GM12878 (cell line): Measurements from ENCODE around the gene IL15. TPM values are rescaled to one million over a fixed set of nuclear protein-coding genes. Genes with fewer than 3 reads are reported as not detected.
A peak's percentile ranks its signal among the peaks of the same experiment; 100 is the strongest.

Experiments used
- ASH2L ChIP-seq: fragments of 300-600, 200-600 bp; sonication (generic); IDR thresholded peaks from 2 replicates; pipeline ENCODE4 v1.6.1; 2017; ENCODE audit warnings: low read depth, mild to moderate bottlenecking, borderline replicate concordance
- ATF2 ChIP-seq: IDR thresholded peaks from 2 replicates; pipeline ENCODE4 v1.6.1; 2012; ENCODE audit warnings: low read length, inconsistent platforms
- BACH1 ChIP-seq: fragments of 450-650 bp; IDR thresholded peaks from 2 replicates; pipeline ENCODE4 v1.6.1; 2017; ENCODE audit warnings: mild to moderate bottlenecking, borderline replicate concordance
- CTCF ChIP-seq, 3 experiments: IDR thresholded peaks in 2 of 3; conservative IDR thresholded peaks in 1 of 3; 2 replicates each; pipeline ENCODE4 v1.5.1; 2011; ENCODE audit warnings: low read depth in 3 of 3, low read length in 3 of 3, mild to moderate bottlenecking in 3 of 3, control low read depth in 2 of 3, moderate library complexity in 2 of 3, inconsistent platforms in 1 of 3, mixed read lengths in 1 of 3; ENCODE audit not compliant: control insufficient read depth in 2 of 3, insufficient read depth in 1 of 3; ENCODE audit errors: extremely low read depth in 1 of 3
- CUX1 ChIP-seq: IDR thresholded peaks from 2 replicates; pipeline ENCODE4 v1.6.1; 2012; ENCODE audit warnings: improper control_type of control experiment, low read depth, low read length; ENCODE audit not compliant: insufficient replicate concordance
- DPF2 ChIP-seq: fragments of 450-650 bp; IDR thresholded peaks from 2 replicates; pipeline ENCODE4 v1.6.1; 2017; ENCODE audit warnings: mild to moderate bottlenecking
- FOXM1 ChIP-seq: IDR thresholded peaks from 2 replicates; pipeline ENCODE4 v1.6.1; 2012; ENCODE audit warnings: low read depth, mild to moderate bottlenecking, inconsistent platforms, low read length, moderate library complexity
- GATAD2B ChIP-seq: fragments of 450-650 bp; conservative IDR thresholded peaks from 2 replicates; pipeline ENCODE4 v1.6.1; 2017; ENCODE audit warnings: low read depth, mild to moderate bottlenecking, moderate library complexity
- IKZF2 ChIP-seq, 2 experiments: fragments of 450-650 bp; IDR thresholded peaks; 2 replicates each; pipeline ENCODE4 v1.6.1; 2017; ENCODE audit warnings: mild to moderate bottlenecking in 2 of 2, moderate library complexity in 2 of 2
- JUNB ChIP-seq: IDR thresholded peaks from 2 replicates; pipeline ENCODE4 v1.6.1; 2016; ENCODE audit warnings: antibody characterized with exemption, mild to moderate bottlenecking
- MEF2A ChIP-seq: IDR thresholded peaks from 2 replicates; pipeline ENCODE4 v1.6.1; 2011; ENCODE audit warnings: low read depth, mild to moderate bottlenecking, low read length, moderate library complexity; ENCODE audit not compliant: insufficient read depth
- MEF2B ChIP-seq: fragments of 450-650 bp; IDR thresholded peaks from 2 replicates; pipeline ENCODE4 v1.6.1; 2018; ENCODE audit warnings: mild to moderate bottlenecking, moderate library complexity; ENCODE audit not compliant: partially characterized antibody, poor library complexity, severe bottlenecking
- MTA2 ChIP-seq: fragments of 450-650 bp; IDR thresholded peaks from 2 replicates; pipeline ENCODE4 v1.6.1; 2016; ENCODE audit warnings: low read depth, mild to moderate bottlenecking, moderate library complexity
- MYC ChIP-seq: IDR thresholded peaks from 2 replicates; pipeline ENCODE4 v1.6.1; 2011; ENCODE audit warnings: mild to moderate bottlenecking, low read length, moderate library complexity, inconsistent platforms; ENCODE audit not compliant: insufficient read depth, insufficient replicate concordance, insufficient read length, severe bottlenecking
- RUNX3 ChIP-seq: IDR thresholded peaks from 2 replicates; pipeline ENCODE4 v1.6.1; 2012; ENCODE audit warnings: low read length, inconsistent platforms
- STAT3 ChIP-seq: IDR thresholded peaks from 2 replicates; pipeline ENCODE4 v1.6.1; 2011; ENCODE audit warnings: low read depth, low read length, improper control_type of control experiment
- TBL1XR1 ChIP-seq: IDR thresholded peaks from 2 replicates; pipeline ENCODE4 v1.6.1; 2012; ENCODE audit warnings: low read depth, low read length, improper control_type of control experiment
- WRNIP1 ChIP-seq: IDR thresholded peaks from 2 replicates; pipeline ENCODE4 v1.6.1; 2011; ENCODE audit warnings: low read depth, low read length, improper control_type of control experiment, borderline replicate concordance
- polyA plus RNA-seq, 11 experiments: library from polyadenylated mRNA; depleted of rRNA in 4 of 11; unstranded in 6 of 11; stranded (reverse) in 5 of 11; fragments of >200 nt; fragmentation: Nextera tagmentation in 4 of 11; fragmentation: Illumina TruSeq in 1 of 11; extraction: Ambion mirVana in 4 of 11; extraction: Trizol in 1 of 11; gene quantifications; 1 replicate in 1 of 11; 2 replicates in 10 of 11; pipeline versions ENCODE4 v1.2.1 to v1.2.3, GENCODE V29; 2011 to 2016; ENCODE audit warnings: inconsistent platforms in 2 of 11, missing spikeins in 2 of 11, low read depth in 1 of 11
- total RNA-seq, 4 experiments: library from RNA; depleted of rRNA in 3 of 4; stranded (reverse); fragments of >200 nt in 3 of 4; fragmentation: Illumina TruSeq in 1 of 4; extraction: Trizol in 1 of 4; gene quantifications; 2 replicates each; pipeline versions ENCODE4 v1.2.1 to v1.2.3, GENCODE V29; 2013 to 2021
- TF ChIP-seq, protein P1 (sequence below): IDR thresholded peaks from 2 replicates; pipeline ENCODE4 v1.6.1; 2011; ENCODE audit warnings: borderline replicate concordance, low read depth, mild to moderate bottlenecking, moderate library complexity, mixed read lengths, low read length; ENCODE audit not compliant: insufficient read depth; ENCODE audit errors: extremely low read length
- TF ChIP-seq, protein P2 (sequence below): IDR thresholded peaks from 2 replicates; pipeline ENCODE4 v1.6.1; 2012; ENCODE audit warnings: low read depth, low read length, improper control_type of control experiment

IL15 gene
- total and polyA plus RNA-seq, 10 of the 15 experiments (the other 5 are each of a cell fraction or from before 2014, with no cell fraction given): 6.0 to 11.4 (median 8.2) TPM

- TF ChIP-seq, protein P1, sequence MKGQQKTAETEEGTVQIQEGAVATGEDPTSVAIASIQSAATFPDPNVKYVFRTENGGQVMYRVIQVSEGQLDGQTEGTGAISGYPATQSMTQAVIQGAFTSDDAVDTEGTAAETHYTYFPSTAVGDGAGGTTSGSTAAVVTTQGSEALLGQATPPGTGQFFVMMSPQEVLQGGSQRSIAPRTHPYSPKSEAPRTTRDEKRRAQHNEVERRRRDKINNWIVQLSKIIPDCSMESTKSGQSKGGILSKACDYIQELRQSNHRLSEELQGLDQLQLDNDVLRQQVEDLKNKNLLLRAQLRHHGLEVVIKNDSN: no peak
- TF ChIP-seq CTCF (IDR thresholded peaks at IDR 0.05 in 2 of 3, conservative IDR thresholded peaks at IDR 0.05 in 1 of 3; ENCODE audit: control insufficient read depth in 2 of 3, extremely low read depth in 1 of 3, insufficient read depth in 1 of 3, low read depth in 3 of 3, low read length in 3 of 3) (no peak), ATF2 (peak; percentile 74; the same call in 1 of the 2 replicates), TBL1XR1 (no peak), DPF2 (no peak), RUNX3 (peak; percentile 72), MYC (no peak), MEF2A (0 out of 2 replicates have a peak, but pooled peaks have one; percentile 50), JUNB (peak; percentile 66), ASH2L (no peak), CUX1 (no peak), GATAD2B (no peak), MTA2 (no peak), WRNIP1 (no peak), IKZF2 (IDR thresholded peaks at IDR 0.05) (no peak), BACH1 (peak; percentile 94; the same call in 1 of the 2 replicates), STAT3 (no peak), MEF2B (no peak), FOXM1 (0 out of 2 replicates have a peak, but pooled peaks have one; percentile 44)
- TF ChIP-seq, protein P2, sequence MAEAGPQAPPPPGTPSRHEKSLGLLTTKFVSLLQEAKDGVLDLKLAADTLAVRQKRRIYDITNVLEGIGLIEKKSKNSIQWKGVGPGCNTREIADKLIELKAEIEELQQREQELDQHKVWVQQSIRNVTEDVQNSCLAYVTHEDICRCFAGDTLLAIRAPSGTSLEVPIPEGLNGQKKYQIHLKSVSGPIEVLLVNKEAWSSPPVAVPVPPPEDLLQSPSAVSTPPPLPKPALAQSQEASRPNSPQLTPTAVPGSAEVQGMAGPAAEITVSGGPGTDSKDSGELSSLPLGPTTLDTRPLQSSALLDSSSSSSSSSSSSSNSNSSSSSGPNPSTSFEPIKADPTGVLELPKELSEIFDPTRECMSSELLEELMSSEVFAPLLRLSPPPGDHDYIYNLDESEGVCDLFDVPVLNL: no peak
These were observed 1.2 kb downstream of the IL15 start (continued) for GRCh38 chr4:141637565-141637964.
